Skeletal muscle satellite cell (primary cell): Measurements from ENCODE around the gene NEU2.

Source experiments
- H3K27me3 ChIP-seq: 2 replicates; pipeline ENCODE4 v1.7.0; 2013; ENCODE audit warnings: low read length; ENCODE audit not compliant: control insufficient read depth, insufficient read depth
- H3K36me3 ChIP-seq: 2 replicates; pipeline ENCODE4 v1.7.0; 2013; ENCODE audit warnings: mild to moderate bottlenecking, control low read depth, low read length; ENCODE audit not compliant: insufficient read depth
- H3K4me1 ChIP-seq: 2 replicates; pipeline ENCODE4 v1.7.0; 2013; ENCODE audit warnings: low read length; ENCODE audit not compliant: control insufficient read depth, insufficient read depth
- H3K4me2 ChIP-seq: 2 replicates; pipeline ENCODE4 v1.7.0; 2013; ENCODE audit warnings: mild to moderate bottlenecking, low read length
- H3K4me3 ChIP-seq: 2 replicates; pipeline ENCODE4 v1.7.0; 2013; ENCODE audit warnings: low read length
- H3K9ac ChIP-seq: 2 replicates; pipeline ENCODE4 v1.7.0; 2013; ENCODE audit warnings: mild to moderate bottlenecking, low read depth, low read length, moderate library complexity
- H3K9me3 ChIP-seq: replicated peaks from 2 replicates; pipeline ENCODE4 v1.7.0; 2013; ENCODE audit warnings: mild to moderate bottlenecking, control low read depth, low read length

NEU2 gene

GRCh38 chr2:233023761-233024410 lies 8.6 kb upstream of the NEU2 start:
- no peak overlapping the region for H3K9ac ChIP-seq
- no peak overlapping the region for H3K4me2 ChIP-seq
- no peaks in the 10 kb centered on the region for H3K27me3 ChIP-seq
- H3K4me1 ChIP-seq, result peaks cover 8% of the 10 kb centered on the region
- H3K9me3 ChIP-seq, result no peaks in the 10 kb centered on the region
- H3K36me3 ChIP-seq, result no peaks in the 10 kb centered on the region
- no peak overlapping the region for H3K4me3 ChIP-seq

GRCh38 chr2:233025706-233026105 lies 6.8 kb upstream of the NEU2 start:
- no peak overlapping the region for H3K4me2 ChIP-seq
- peaks cover 8% of the 10 kb centered on the region for H3K4me1 ChIP-seq
- H3K27me3 ChIP-seq, result no peaks in the 10 kb centered on the region
- no peaks in the 10 kb centered on the region for H3K36me3 ChIP-seq
- no peaks in the 10 kb centered on the region for H3K9me3 ChIP-seq
- H3K4me3 ChIP-seq, result no peak overlapping the region
- no peak overlapping the region for H3K9ac ChIP-seq

- Histone ChIP-seq H3K4me2 (no peak overlapping the region), H3K9me3 (no peaks in the 10 kb centered on the region), H3K9ac (no peak overlapping the region), H3K36me3 (no peaks in the 10 kb centered on the region), H3K27me3 (no peaks in the 10 kb centered on the region), H3K4me1 (peaks cover 8% of the 10 kb centered on the region), H3K4me3 (no peak overlapping the region)
Measured at GRCh38 chr2:233026198-233026813, 6.2 kb upstream of the NEU2 start.

GRCh38 chr2:233029321-233029720 lies 3.2 kb upstream of the NEU2 start:
- peaks cover 23% of the 10 kb centered on the region for H3K4me1 ChIP-seq
- no peaks in the 10 kb centered on the region for H3K36me3 ChIP-seq
- no peaks in the 10 kb centered on the region for H3K9me3 ChIP-seq
- no peak overlapping the region for H3K4me3 ChIP-seq
- no peaks in the 10 kb centered on the region for H3K27me3 ChIP-seq
- no peak overlapping the region for H3K9ac ChIP-seq
- H3K4me2 ChIP-seq, result no peak overlapping the region

- Histone ChIP-seq H3K4me3 (no peak overlapping the region), H3K9me3 (no peaks in the 10 kb centered on the region), H3K27me3 (no peaks in the 10 kb centered on the region), H3K9ac (no peak overlapping the region), H3K36me3 (no peaks in the 10 kb centered on the region), H3K4me1 (peaks cover 14% of the 10 kb centered on the region), H3K4me2 (no peak overlapping the region)
Measured at GRCh38 chr2:233031556-233032500, 644 bp upstream of the NEU2 start.

GRCh38 chr2:233033672-233034071 lies 1.2 kb downstream of the NEU2 start:
- peaks cover 14% of the 10 kb centered on the region for H3K4me1 ChIP-seq

GRCh38 chr2:233034091-233034882 lies 1.8 kb downstream of the NEU2 start:
- no peaks in the 10 kb centered on the region for H3K9me3 ChIP-seq
- no peak overlapping the region for H3K4me2 ChIP-seq
- H3K4me3 ChIP-seq, result no peak overlapping the region
- H3K9ac ChIP-seq, result no peak overlapping the region
- H3K27me3 ChIP-seq, result no peaks in the 10 kb centered on the region
- H3K4me1 ChIP-seq, result peaks cover 14% of the 10 kb centered on the region
- no peaks in the 10 kb centered on the region for H3K36me3 ChIP-seq

More at GRCh38 chr2:233033672-233034071, 1.2 kb downstream of the NEU2 start:
- H3K4me3 ChIP-seq, result no peak overlapping the region
- H3K27me3 ChIP-seq, result no peaks in the 10 kb centered on the region
- no peak overlapping the region for H3K4me2 ChIP-seq
- H3K36me3 ChIP-seq, result no peaks in the 10 kb centered on the region
- H3K9me3 ChIP-seq, result no peaks in the 10 kb centered on the region
- H3K9ac ChIP-seq, result no peak overlapping the region

GRCh38 chr2:233035426-233036161 lies 3.1 kb downstream of the NEU2 start:
- Histone ChIP-seq H3K27me3 (no peaks in the 10 kb centered on the region), H3K4me3 (no peak overlapping the region), H3K4me2 (no peak overlapping the region), H3K9me3 (no peaks in the 10 kb centered on the region), H3K36me3 (no peaks in the 10 kb centered on the region), H3K9ac (no peak overlapping the region), H3K4me1 (peaks cover 14% of the 10 kb centered on the region)

GRCh38 chr2:233036162-233036838 lies 3.8 kb downstream of the NEU2 start:
- Histone ChIP-seq H3K36me3 (no peaks in the 10 kb centered on the region), H3K9me3 (no peaks in the 10 kb centered on the region), H3K27me3 (peaks cover 3% of the 10 kb centered on the region)

GRCh38 chr2:233037078-233037477 lies 4.6 kb downstream of the NEU2 start:
- peaks cover 14% of the 10 kb centered on the region for H3K4me1 ChIP-seq
- no peaks in the 10 kb centered on the region for H3K9me3 ChIP-seq
- H3K4me2 ChIP-seq, result no peak overlapping the region
- H3K9ac ChIP-seq, result no peak overlapping the region
- H3K27me3 ChIP-seq, result peaks cover 5% of the 10 kb centered on the region
- no peaks in the 10 kb centered on the region for H3K36me3 ChIP-seq
- no peak overlapping the region for H3K4me3 ChIP-seq

More at GRCh38 chr2:233036162-233036838, 3.8 kb downstream of the NEU2 start:
- H3K4me3 ChIP-seq, result no peak overlapping the region
- H3K9ac ChIP-seq, result no peak overlapping the region
- no peak overlapping the region for H3K4me2 ChIP-seq
- peaks cover 14% of the 10 kb centered on the region for H3K4me1 ChIP-seq
